ENCODE measurements around the gene BRD7. TPM values are rescaled to one million over a fixed set of nuclear protein-coding genes. Genes with fewer than 3 reads are reported as not detected.

Gene BRD7
- total RNA-seq, 1 experiment from 2014 or later, result 122 TPM

DNA sequence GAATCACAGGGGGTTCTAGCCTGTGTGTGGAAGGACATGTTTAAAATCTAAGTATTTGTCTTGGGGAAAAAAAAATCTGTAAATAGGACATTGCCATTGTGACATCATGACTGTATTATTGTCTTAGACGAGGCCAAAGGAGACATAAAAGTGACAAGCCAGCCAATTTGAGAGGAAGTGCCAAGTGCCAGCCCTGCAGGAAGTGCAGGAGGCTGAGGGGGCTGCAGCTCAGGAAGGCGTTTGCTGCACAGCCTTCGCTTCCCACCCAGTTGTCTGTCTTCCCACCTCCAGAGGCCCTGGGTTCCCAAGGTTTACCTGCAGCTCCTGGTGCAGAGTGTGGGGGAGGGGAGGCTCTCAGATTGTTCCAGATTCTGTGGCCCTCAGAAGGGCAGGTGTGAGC lies 101.1 kb downstream of the BRD7 start:
- Mint-ChIP-seq H3K4me1 (peaks cover 12% of the 10 kb centered on the region), H3K27ac (no peak overlapping the region), H3K4me3 (no peak overlapping the region), H3K36me3 (no peaks in the 10 kb centered on the region), H3K9me3 (no peaks in the 10 kb centered on the region), H3K27me3 (ENCODE audit: low read depth) (no peaks in the 10 kb centered on the region; the same call in 1 of the 2 replicates)
- POLR2A ChIA-PET, result no interaction called here
- CTCF ChIA-PET, result interaction anchor here (1.0 to 1.4 kb wide), 3 partner anchors 8 to 59 kb away, joined by 3 read pairs; no protein-coding TSS in a partner anchor
- no peak for ATAC-seq
- DNase-seq (ENCODE audit: low spot score), result no peak
- TF ChIP-seq TP53 (CRISPR knock-in tag; IDR thresholded peaks at IDR 0.05) (no peak), FOXK1 (CRISPR knock-in tag; IDR thresholded peaks at IDR 0.05) (no peak), ZNF121 (CRISPR knock-in tag; IDR thresholded peaks at IDR 0.05) (no peak), ZNF671 (CRISPR knock-in tag; IDR thresholded peaks at IDR 0.05) (no peak), PRRX2 (CRISPR knock-in tag; IDR thresholded peaks at IDR 0.05) (no peak), MYBL2 (CRISPR knock-in tag; IDR thresholded peaks at IDR 0.05) (no peak)
- TF ChIP-seq, protein P1, sequence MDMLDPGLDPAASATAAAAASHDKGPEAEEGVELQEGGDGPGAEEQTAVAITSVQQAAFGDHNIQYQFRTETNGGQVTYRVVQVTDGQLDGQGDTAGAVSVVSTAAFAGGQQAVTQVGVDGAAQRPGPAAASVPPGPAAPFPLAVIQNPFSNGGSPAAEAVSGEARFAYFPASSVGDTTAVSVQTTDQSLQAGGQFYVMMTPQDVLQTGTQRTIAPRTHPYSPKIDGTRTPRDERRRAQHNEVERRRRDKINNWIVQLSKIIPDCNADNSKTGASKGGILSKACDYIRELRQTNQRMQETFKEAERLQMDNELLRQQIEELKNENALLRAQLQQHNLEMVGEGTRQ (CRISPR knock-in tag; IDR thresholded peaks at IDR 0.05), result no peak

DNA sequence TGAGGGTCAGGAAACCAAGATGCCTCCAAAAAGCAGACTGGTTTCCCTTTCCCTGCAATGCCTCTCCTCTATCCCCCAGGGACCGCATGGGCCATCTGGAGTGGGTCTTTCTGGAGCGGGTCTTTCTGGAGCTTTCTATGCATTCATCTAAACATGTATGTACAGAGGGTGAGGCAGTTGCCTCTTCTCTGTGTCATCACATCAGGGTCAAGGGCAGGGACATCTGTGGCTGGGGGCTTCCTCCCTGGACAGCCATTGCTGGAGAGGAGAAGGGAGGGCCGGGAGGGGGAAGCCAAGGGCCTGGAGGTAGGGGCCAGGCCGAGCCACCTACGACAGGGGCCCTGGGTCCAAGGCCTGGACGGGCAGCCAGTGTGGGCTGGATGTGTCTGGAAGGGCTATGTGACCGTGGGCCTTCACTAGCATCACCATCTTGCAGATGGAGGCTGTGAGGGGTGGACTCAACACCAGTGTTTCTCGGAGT lies 101.6 kb downstream of the BRD7 start:
- ChIA-PET CTCF (interaction anchor here (1.0 to 1.1 kb wide), 3 partner anchors 22 to 60 kb away, joined by 3 read pairs; no protein-coding TSS in a partner anchor), POLR2A (no interaction called here)
- TF ChIP-seq, protein P2, sequence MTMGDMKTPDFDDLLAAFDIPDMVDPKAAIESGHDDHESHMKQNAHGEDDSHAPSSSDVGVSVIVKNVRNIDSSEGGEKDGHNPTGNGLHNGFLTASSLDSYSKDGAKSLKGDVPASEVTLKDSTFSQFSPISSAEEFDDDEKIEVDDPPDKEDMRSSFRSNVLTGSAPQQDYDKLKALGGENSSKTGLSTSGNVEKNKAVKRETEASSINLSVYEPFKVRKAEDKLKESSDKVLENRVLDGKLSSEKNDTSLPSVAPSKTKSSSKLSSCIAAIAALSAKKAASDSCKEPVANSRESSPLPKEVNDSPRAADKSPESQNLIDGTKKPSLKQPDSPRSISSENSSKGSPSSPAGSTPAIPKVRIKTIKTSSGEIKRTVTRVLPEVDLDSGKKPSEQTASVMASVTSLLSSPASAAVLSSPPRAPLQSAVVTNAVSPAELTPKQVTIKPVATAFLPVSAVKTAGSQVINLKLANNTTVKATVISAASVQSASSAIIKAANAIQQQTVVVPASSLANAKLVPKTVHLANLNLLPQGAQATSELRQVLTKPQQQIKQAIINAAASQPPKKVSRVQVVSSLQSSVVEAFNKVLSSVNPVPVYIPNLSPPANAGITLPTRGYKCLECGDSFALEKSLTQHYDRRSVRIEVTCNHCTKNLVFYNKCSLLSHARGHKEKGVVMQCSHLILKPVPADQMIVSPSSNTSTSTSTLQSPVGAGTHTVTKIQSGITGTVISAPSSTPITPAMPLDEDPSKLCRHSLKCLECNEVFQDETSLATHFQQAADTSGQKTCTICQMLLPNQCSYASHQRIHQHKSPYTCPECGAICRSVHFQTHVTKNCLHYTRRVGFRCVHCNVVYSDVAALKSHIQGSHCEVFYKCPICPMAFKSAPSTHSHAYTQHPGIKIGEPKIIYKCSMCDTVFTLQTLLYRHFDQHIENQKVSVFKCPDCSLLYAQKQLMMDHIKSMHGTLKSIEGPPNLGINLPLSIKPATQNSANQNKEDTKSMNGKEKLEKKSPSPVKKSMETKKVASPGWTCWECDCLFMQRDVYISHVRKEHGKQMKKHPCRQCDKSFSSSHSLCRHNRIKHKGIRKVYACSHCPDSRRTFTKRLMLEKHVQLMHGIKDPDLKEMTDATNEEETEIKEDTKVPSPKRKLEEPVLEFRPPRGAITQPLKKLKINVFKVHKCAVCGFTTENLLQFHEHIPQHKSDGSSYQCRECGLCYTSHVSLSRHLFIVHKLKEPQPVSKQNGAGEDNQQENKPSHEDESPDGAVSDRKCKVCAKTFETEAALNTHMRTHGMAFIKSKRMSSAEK (CRISPR knock-in tag; IDR thresholded peaks at IDR 0.05; ENCODE audit: borderline replicate concordance), result no peak
- TF ChIP-seq IRF2 (CRISPR knock-in tag; IDR thresholded peaks at IDR 0.05; ENCODE audit: borderline replicate concordance, low read depth), result no peak
- TF ChIP-seq RORB (CRISPR knock-in tag; IDR thresholded peaks at IDR 0.05), result no peak
- TF ChIP-seq, protein P3, sequence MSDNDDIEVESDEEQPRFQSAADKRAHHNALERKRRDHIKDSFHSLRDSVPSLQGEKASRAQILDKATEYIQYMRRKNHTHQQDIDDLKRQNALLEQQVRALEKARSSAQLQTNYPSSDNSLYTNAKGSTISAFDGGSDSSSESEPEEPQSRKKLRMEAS (CRISPR knock-in tag; IDR thresholded peaks at IDR 0.05), result no peak
- TF ChIP-seq, protein P4, sequence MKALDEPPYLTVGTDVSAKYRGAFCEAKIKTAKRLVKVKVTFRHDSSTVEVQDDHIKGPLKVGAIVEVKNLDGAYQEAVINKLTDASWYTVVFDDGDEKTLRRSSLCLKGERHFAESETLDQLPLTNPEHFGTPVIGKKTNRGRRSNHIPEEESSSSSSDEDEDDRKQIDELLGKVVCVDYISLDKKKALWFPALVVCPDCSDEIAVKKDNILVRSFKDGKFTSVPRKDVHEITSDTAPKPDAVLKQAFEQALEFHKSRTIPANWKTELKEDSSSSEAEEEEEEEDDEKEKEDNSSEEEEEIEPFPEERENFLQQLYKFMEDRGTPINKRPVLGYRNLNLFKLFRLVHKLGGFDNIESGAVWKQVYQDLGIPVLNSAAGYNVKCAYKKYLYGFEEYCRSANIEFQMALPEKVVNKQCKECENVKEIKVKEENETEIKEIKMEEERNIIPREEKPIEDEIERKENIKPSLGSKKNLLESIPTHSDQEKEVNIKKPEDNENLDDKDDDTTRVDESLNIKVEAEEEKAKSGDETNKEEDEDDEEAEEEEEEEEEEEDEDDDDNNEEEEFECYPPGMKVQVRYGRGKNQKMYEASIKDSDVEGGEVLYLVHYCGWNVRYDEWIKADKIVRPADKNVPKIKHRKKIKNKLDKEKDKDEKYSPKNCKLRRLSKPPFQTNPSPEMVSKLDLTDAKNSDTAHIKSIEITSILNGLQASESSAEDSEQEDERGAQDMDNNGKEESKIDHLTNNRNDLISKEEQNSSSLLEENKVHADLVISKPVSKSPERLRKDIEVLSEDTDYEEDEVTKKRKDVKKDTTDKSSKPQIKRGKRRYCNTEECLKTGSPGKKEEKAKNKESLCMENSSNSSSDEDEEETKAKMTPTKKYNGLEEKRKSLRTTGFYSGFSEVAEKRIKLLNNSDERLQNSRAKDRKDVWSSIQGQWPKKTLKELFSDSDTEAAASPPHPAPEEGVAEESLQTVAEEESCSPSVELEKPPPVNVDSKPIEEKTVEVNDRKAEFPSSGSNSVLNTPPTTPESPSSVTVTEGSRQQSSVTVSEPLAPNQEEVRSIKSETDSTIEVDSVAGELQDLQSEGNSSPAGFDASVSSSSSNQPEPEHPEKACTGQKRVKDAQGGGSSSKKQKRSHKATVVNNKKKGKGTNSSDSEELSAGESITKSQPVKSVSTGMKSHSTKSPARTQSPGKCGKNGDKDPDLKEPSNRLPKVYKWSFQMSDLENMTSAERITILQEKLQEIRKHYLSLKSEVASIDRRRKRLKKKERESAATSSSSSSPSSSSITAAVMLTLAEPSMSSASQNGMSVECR (CRISPR knock-in tag; IDR thresholded peaks at IDR 0.05; ENCODE audit: borderline replicate concordance), result no peak
- TF ChIP-seq, protein P5, sequence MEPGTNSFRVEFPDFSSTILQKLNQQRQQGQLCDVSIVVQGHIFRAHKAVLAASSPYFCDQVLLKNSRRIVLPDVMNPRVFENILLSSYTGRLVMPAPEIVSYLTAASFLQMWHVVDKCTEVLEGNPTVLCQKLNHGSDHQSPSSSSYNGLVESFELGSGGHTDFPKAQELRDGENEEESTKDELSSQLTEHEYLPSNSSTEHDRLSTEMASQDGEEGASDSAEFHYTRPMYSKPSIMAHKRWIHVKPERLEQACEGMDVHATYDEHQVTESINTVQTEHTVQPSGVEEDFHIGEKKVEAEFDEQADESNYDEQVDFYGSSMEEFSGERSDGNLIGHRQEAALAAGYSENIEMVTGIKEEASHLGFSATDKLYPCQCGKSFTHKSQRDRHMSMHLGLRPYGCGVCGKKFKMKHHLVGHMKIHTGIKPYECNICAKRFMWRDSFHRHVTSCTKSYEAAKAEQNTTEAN (CRISPR knock-in tag; IDR thresholded peaks at IDR 0.05), result no peak
- TF ChIP-seq, protein P6, sequence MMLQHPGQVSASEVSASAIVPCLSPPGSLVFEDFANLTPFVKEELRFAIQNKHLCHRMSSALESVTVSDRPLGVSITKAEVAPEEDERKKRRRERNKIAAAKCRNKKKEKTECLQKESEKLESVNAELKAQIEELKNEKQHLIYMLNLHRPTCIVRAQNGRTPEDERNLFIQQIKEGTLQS (CRISPR knock-in tag; conservative IDR thresholded peaks at IDR 0.05), result no peak
- TF ChIP-seq ESRRA (CRISPR knock-in tag; IDR thresholded peaks at IDR 0.05; ENCODE audit: borderline replicate concordance), result no peak
- TF ChIP-seq, protein P7, sequence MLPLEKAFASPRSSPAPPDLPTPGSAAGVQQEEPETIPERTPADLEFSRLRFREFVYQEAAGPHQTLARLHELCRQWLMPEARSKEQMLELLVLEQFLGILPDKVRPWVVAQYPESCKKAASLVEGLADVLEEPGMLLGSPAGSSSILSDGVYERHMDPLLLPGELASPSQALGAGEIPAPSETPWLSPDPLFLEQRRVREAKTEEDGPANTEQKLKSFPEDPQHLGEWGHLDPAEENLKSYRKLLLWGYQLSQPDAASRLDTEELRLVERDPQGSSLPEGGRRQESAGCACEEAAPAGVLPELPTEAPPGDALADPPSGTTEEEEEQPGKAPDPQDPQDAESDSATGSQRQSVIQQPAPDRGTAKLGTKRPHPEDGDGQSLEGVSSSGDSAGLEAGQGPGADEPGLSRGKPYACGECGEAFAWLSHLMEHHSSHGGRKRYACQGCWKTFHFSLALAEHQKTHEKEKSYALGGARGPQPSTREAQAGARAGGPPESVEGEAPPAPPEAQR (CRISPR knock-in tag; IDR thresholded peaks at IDR 0.05), result no peak
- TF ChIP-seq, protein P8, sequence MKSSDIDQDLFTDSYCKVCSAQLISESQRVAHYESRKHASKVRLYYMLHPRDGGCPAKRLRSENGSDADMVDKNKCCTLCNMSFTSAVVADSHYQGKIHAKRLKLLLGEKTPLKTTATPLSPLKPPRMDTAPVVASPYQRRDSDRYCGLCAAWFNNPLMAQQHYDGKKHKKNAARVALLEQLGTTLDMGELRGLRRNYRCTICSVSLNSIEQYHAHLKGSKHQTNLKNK (CRISPR knock-in tag; IDR thresholded peaks at IDR 0.05), result no peak
- no peak for TF ChIP-seq MYBL2 (CRISPR knock-in tag; IDR thresholded peaks at IDR 0.05)
- no peak for TF ChIP-seq ZNF416 (CRISPR knock-in tag; IDR thresholded peaks at IDR 0.05)
- TF ChIP-seq SMAD4 (CRISPR knock-in tag; IDR thresholded peaks at IDR 0.05), result no peak
- TF ChIP-seq TEAD4 (CRISPR knock-in tag; IDR thresholded peaks at IDR 0.05), result no peak
- TF ChIP-seq ZNF138 (CRISPR knock-in tag; conservative IDR thresholded peaks at IDR 0.05), result no peak
- TF ChIP-seq FOXJ3 (CRISPR knock-in tag; IDR thresholded peaks at IDR 0.05; ENCODE audit: borderline replicate concordance), result no peak

More for the DNA sequence above, 101.6 kb downstream of the BRD7 start:
- no peak for ATAC-seq
- Mint-ChIP-seq H3K9me3 (no peaks in the 10 kb centered on the region), H3K27ac (no peak overlapping the region), H3K27me3 (ENCODE audit: low read depth) (no peaks in the 10 kb centered on the region; the same call in 1 of the 2 replicates), H3K4me1 (peaks cover 12% of the 10 kb centered on the region), H3K36me3 (no peaks in the 10 kb centered on the region), H3K4me3 (no peak overlapping the region)
- no peak for DNase-seq (ENCODE audit: low spot score)
